GM18498 (cell line): ENCODE results near the gene PIGK.

Source experiments
- ATAC-seq: cut with Tn5 transposase; IDR thresholded peaks from one replicate; pipeline ENCODE4 v1.9.1; 2021; ENCODE audit warnings: mild to moderate bottlenecking, moderate library complexity; ENCODE audit not compliant: unreplicated experiment

The PIGK gene

DNA sequence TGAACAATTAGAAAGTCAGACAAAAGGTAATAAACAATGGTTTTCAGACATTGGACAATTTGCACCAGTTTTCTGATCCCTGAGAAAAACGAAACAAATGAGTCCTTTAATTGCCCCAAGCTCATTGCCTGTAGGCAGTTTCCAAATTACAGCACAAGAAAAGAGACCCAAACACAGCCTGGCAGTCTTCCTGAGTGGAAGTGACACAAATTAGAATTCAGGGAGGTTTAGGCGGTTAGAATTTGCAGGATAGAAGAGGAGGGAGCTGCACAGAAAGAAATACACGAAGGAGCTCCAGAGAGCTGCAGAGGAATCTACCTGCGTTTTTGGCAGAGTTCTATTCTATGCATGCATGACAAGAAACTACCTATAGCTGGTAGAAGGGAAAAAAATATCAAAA is 115.7 kb downstream of the PIGK start:
- ATAC-seq: no peak

DNA sequence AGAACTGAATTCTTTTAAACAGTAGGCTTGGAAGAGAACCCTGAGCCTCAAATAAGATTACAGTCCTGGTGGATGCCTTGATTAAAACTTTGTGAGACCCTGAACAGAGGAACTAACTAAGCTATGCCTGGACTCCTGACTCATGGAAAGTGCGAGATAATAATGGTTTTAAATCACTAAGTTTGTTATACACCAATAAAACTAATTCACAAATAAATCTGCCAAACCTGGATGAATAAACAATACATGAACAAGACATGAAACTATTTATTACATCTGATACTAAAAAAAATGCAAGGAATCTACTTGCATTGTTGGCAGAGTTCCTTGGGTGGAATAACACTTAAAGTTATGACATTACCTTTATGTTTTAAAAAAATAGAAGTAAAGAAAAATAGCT is 118.4 kb downstream of the PIGK start:
- ATAC-seq: no peak

- no peak for ATAC-seq
Measured at GRCh38 chr1:77096496-77097255, 122.6 kb downstream of the PIGK start.

GRCh38 chr1:77095236-77095635 is 124.0 kb downstream of the PIGK start:
- no peak for ATAC-seq

DNA sequence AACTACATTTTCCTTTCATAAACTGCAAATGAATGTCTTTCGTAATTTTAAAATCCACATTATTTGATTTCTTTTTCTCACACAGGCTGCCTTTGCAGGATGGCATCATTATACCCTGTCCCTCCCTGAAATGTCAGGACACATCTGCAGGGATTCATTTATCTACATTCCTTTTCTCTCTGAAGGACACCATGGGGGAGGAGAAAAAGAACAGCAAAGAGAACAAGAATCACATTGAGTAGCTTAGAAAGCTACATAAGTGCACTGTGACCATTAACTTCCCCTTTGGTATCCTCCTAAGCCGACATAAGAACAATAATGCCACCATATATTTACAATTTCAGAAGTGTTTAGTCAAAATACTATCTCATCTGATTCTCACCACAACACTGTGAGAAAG is 129.5 kb downstream of the PIGK start:
- no peak for ATAC-seq

DNA sequence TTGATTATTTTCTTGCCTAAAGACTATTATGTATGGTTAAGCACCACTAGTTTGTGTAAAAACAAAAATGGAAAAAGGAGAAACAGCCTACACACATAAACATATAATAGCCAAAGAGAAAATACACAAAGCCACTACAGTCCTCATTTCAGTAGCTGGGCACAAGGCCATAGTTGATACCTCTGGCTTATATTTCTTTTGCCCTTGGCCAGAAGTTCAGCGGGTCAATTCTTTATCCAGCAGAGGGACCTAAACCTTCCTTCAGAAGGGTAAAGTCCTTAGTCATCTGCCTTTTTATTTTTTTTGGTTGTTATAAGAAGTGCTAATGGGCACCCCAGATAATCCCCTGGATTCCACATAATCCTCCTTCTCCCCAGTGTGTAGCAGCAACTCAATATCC is 134.1 kb downstream of the PIGK start:
- no peak for ATAC-seq

DNA sequence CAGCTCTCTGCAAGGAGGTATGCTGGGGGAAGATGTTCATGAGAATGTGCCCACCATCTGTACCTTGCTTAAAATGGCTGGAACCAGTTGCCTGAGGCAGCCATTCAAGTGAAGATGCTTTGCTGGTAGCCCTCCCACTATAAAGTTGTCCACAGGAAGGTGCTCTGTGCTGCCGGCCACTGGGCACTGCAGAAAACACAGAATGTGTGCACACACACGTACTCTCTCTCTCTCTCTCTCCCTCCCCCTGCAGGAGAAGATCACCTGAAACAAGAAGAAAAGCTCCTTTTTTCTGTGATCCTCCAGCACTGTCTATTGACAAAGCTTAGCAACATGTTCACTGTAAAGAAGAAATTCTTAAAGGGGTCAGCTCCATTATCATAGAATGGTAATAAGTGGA is 134.8 kb downstream of the PIGK start:
- ATAC-seq: no peak

GRCh38 chr1:77081834-77082233 is 137.4 kb downstream of the PIGK start:
- no peak for ATAC-seq

DNA sequence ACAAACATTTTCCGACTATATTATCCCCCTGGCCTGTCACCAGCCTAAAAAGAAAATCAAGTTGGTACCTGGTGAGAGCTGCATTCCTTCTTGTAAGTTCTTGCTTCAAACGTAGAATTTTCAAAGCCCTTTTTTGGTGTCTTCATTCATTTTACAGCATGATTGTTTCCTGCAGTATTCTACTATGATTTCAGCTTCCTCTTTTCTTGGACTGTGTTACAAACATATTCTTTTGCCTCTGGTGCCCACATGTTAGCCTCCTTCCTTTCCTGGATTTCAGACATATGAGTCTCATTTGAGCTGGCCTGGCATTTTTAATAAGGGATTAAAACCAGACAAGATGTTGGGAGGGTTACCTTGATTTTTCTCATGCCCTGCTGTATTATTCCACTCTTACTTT is 142.5 kb downstream of the PIGK start:
- no peak for ATAC-seq

GRCh38 chr1:77068013-77068412 is 151.2 kb downstream of the PIGK start:
- no peak for ATAC-seq

GRCh38 chr1:77065693-77066342 is 153.4 kb downstream of the PIGK start:
- ATAC-seq: no peak

DNA sequence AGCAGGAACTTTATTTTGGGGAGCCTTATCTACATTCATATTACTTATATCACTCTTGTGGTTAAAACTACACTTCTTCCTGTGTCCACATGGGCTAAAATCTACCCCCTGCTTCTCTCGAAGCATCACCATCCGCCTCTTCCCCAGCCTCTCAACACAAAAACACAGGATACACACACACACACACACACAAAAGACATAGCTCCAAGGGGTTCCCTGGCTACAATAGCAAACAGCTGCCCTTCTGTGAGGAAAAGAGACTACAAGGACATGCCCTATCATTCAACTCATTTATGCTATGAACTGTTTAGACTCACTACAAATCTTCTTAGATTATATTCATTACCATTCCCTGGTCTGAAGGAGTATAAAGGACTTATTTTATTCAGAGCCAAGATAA is 155.0 kb downstream of the PIGK start:
- no peak for ATAC-seq

- ATAC-seq: no peak
Measured at GRCh38 chr1:77063118-77063517, 156.1 kb downstream of the PIGK start.

GRCh38 chr1:77061162-77061561 is 158.1 kb downstream of the PIGK start:
- ATAC-seq: no peak

DNA sequence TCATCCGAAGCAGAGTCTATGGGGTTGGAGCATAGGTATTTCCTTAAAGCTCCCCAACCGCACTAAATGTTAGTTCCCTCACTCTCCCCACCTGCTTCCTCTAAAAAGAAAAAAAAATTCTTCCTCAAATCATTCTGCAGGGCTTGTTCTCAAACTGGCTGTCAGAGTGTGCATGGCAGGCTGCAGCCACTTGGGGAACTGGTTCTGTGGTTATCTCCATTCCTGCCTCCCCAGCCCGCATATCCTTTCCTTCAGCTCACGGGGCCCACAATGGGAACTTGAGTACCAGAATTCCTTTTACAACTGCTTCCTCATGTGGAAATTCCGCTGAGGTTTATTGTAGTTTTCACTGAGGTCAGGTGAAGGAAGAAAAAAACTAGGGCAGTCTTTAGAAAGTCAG is 159.2 kb downstream of the PIGK start:
- ATAC-seq: no peak

GRCh38 chr1:77057994-77058585 is 161.1 kb downstream of the PIGK start:
- no peak for ATAC-seq

DNA sequence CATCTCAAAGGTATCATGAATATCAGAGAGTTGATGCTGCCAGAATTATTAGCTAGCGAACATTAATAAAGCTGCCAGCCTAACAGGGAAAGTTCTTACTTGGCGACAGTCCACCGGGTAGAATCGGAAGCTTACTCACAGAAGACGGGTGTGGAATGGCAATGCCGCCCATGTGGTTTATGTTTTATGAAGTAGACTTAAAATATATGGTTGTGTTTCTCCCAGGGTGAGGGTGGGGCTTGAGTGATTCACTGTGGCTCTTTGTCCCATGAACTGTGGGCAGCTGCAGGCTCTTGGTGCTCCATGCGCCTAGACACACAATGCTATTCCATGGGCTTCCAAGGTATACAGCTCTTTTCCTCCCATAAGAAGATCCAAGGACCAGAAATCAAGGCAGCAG is 162.7 kb downstream of the PIGK start:
- ATAC-seq: no peak

- ATAC-seq: no peak
Measured at GRCh38 chr1:77051425-77051824, 167.8 kb downstream of the PIGK start.

DNA sequence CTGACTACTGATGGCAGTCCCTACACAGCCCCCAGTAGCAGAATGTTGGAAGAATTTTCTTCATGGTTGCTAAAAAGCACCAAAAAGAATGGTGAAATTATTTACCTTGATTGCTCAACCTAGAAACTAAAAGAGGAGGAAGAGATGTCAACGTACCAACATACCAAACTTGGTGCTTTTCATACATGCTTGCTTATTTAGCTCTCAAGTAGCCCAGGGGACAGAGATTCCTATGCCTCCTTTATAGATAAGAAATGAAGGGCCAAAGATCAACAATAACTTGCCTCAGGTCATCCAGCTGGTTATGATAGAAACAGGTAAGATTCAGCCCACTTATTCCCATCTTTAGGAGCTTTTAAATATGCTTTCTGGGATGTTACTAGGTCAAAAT is 170.6 kb downstream of the PIGK start:
- no peak for ATAC-seq

- ATAC-seq: no peak
Measured at GRCh38 chr1:77047978-77048614, 171.1 kb downstream of the PIGK start.

DNA sequence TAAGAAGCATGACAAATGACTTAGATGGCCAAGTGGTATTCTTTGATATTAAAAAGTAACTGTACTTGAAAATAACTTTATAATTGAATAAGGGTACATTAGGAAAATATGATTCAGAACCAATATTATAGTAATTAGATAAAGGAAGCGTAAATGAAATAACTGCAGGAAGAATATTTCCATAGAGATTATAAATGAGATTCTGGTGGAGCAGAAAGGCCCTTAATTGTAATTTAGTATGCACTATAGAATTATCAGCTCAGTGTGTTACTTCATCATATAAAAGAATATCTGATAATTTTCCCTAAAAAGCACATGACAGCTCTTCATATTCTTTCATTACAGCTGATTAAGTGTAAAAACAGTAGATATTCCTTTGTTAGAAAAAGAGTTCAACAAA is 171.7 kb downstream of the PIGK start:
- ATAC-seq: no peak
